Measurements from ENCODE around the gene EFEMP1.

The EFEMP1 gene

GRCh38 chr2:55865096-55865835 is 58.3 kb downstream of the EFEMP1 start:
- no peak for DNase-seq (ENCODE audit: extremely low read depth, low read depth)
- no peak for TF ChIP-seq CTCF (IDR thresholded peaks at IDR 0.05; ENCODE audit: low read depth, low read length, missing control alignments)
- H3K4me3 ChIP-seq (replicated peaks; ENCODE audit: low read depth, low read length), result no peak overlapping the region

- DNase-seq (ENCODE audit: extremely low read depth, low read depth), result no peak
- no peak overlapping the region for H3K4me3 ChIP-seq (replicated peaks; ENCODE audit: low read depth, low read length)
- no peak for TF ChIP-seq CTCF (IDR thresholded peaks at IDR 0.05; ENCODE audit: low read depth, low read length, missing control alignments)
These were observed 59.1 kb downstream of the EFEMP1 start for GRCh38 chr2:55864351-55865084.

- no peak for TF ChIP-seq CTCF (IDR thresholded peaks at IDR 0.05; ENCODE audit: low read depth, low read length, missing control alignments)
- peak; percentile 93 for DNase-seq (ENCODE audit: extremely low read depth, low read depth)
- H3K4me3 ChIP-seq (replicated peaks; ENCODE audit: low read depth, low read length), result no peak overlapping the region
These were observed 60.8 kb downstream of the EFEMP1 start for GRCh38 chr2:55862673-55863390.

DNA sequence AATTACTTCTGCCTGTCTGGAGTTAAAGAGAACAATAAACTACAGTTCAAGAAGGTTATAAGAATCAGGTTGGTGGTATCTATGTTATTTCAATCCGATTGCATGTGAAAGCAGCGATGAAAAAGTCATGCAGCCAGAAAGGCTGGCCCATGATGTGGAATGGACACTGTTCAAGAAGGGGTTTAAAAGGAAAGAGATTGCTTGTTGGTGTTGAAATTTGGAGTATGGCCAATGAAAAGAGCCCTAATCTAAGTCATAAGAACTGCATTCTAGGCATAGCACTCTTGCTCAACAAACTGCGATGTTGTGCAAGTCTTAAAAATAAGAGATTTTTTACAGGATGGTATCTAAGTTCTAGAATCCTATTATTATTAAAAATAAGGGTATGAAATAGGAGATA is 61.3 kb downstream of the EFEMP1 start:
- no peak for TF ChIP-seq CTCF (IDR thresholded peaks at IDR 0.05; ENCODE audit: low read depth, low read length, missing control alignments)
- H3K4me3 ChIP-seq (replicated peaks; ENCODE audit: low read depth, low read length), result no peak overlapping the region
- DNase-seq (ENCODE audit: extremely low read depth, low read depth), result peak; percentile 44

GRCh38 chr2:55861733-55862132 is 61.8 kb downstream of the EFEMP1 start:
- no peak for DNase-seq (ENCODE audit: extremely low read depth, low read depth)

DNA sequence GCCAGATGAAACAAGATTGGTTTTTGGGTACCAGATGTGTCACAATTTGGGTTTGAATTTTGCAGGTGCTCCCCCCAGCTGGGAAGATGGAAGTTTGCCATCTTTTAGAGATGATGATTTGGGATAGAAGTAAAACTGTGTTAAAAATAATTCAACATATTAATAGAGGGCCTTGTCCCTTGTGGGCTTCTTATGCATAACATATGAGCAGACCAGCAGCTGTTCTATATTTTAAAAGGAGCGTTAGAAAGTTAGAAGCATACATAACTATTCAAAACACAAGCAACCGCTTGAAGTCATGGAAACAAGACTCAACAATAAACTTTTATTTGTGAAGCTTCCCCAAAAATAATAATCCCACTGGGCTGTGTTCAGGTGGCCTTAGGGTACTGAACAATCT is 62.8 kb downstream of the EFEMP1 start:
- TF ChIP-seq CTCF (IDR thresholded peaks at IDR 0.05; ENCODE audit: low read depth, low read length, missing control alignments), result no peak
- H3K4me3 ChIP-seq (replicated peaks; ENCODE audit: low read depth, low read length), result no peak overlapping the region
- no peak for DNase-seq (ENCODE audit: extremely low read depth, low read depth)

More at GRCh38 chr2:55861733-55862132, 61.8 kb downstream of the EFEMP1 start:
- TF ChIP-seq CTCF (IDR thresholded peaks at IDR 0.05; ENCODE audit: low read depth, low read length, missing control alignments), result no peak
- no peak overlapping the region for H3K4me3 ChIP-seq (replicated peaks; ENCODE audit: low read depth, low read length)
